HG03045 (cell line): ENCODE data around the gene SMARCA5.

ENCODE experiments used
- ATAC-seq: cut with Tn5 transposase; IDR thresholded peaks from one replicate; pipeline ENCODE4 v1.9.1; 2021; ENCODE audit warnings: mild to moderate bottlenecking, moderate library complexity; ENCODE audit not compliant: unreplicated experiment

The SMARCA5 gene

GRCh38 chr4:143531380-143531779 is 17.9 kb downstream of the SMARCA5 start:
- no peak for ATAC-seq

DNA sequence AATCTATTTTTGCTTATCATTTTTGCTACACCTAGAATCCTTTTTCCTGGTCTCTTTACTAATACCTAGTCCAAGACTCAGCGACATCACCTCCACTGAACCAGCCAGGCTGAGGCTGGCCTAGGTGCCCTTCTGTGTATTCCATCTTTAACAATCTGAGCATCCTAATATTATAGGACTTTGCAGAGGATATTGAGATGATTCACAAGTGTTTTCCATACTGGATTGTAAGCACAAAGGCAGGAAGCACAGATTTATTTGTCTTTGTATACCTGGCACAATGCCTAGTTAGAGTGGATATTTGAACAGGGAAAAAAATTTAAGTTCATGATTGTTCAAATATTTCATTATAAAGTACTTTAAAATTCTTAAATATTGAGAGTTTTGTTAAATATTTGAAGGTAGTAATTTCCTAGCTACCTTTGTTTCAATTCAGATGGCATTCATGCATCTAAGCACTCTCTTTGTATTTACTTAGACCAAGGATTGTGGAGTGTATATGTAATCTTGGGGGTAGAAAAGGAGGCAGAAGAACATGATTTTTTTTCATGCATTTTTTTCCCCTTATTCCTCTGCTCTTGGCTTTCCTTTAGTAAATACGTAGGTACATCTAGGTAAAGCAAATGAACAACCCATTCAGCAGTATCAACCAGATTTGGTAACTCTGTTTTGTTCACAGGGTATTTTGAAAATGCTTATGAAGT is 18.4 kb downstream of the SMARCA5 start:
- ATAC-seq: no peak

DNA sequence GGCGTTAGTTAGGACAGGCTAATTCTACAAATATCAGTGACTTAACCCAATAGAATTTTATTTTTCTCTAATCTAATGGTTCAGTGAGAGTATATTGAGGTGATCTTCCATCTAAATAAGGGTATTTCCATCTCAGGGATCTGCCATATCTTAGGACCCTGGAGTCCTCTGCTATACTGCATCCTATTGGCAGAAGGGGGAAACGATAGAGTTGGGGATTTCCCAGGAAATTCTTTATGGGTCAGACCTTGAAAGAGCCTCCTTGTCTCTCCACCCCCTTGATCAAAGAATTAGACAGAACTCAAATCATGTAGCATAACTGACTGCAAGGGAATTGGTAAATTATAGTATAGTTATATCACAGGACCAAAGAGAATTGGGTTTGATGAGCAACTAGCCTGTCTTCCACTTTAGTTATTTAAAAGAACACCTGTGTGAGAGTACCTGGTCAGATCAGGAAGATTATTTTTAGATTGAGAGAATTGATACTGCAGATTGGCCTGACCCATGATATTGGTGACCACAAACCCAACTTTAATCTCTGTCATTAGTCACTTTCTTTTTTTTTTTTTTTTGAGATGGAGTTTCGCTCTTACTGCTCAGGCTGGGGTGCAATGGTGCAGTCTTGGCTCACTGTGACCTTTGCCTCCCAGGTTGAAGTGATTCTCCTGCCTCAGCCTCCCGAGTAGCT is 25.6 kb downstream of the SMARCA5 start:
- ATAC-seq: no peak

DNA sequence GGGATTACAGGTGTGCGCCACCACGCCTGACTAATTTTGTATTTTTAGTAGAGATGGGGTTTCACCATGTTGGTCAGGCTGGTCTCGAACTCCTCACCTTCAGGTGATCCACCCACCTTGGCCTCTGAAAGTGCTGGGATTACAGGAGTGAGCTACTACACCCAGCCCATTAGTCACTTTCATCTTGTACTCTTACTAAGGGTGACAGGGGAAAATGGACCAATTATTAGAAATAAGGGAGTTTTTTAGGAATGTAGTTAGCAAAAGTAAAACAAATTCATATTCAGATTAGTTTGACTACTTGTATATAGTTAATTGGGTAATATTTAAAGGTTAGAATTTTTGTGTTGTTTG is 26.1 kb downstream of the SMARCA5 start:
- no peak for ATAC-seq

DNA sequence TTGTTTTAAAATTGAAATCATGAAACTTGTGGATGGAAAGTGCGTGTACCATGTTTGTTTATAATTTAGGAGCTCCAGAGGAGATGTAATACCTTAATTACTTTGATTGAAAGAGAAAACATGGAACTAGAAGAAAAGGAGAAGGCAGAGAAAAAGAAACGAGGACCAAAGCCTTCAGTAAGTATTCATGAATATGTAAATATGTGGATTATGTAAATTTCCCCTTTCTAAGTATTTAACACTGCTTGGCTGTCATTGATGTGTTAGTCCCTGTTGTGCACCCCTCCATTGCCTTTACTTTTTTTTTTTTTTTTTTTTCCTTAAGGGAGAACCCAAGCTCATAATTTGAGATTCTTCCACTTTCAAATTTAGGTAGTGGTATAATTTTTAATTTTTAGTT is 36.4 kb downstream of the SMARCA5 start:
- no peak for ATAC-seq

DNA sequence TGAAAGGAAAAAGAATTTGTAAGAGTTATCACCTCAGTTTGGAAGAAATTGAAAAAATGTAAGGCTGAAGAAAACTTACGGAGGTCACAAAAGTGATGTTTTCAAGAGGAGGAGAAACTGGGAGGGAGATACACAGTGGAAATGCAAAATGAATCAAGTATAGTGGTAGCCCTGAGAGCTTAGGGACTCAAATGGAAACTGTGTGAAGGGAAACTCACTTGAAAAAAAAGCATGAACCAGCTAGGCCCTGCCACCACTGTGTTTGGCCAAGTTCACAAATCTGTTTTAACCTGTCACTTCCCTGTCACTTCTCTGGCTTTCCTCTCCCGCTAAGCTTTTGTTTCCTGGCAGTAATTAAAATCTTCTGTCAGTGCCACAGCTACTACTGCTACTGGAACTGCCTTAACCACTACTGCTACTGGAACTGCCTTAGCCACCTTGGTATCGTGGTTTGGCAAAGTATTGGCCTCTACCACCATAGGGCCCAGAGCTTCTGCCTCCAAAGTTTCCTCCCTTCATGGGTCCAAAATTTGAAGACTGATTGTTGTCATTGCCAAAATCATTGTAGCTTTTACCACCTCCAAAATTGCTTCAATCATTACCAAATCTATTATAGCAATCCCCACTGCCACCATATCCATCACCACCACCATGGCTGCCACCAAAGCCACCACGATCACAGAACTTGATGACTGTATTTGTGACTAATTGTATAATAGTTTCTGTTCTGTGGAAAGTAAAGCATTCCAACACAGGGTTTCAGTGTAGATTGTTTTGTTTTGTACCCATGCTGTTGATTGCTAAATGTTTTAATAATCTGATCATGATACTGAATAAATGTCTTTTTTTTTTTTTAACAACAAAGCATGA is 41.5 kb downstream of the SMARCA5 start:
- peak; percentile 63 for ATAC-seq

GRCh38 chr4:143555676-143556075 is 42.2 kb downstream of the SMARCA5 start:
- no peak for ATAC-seq

DNA sequence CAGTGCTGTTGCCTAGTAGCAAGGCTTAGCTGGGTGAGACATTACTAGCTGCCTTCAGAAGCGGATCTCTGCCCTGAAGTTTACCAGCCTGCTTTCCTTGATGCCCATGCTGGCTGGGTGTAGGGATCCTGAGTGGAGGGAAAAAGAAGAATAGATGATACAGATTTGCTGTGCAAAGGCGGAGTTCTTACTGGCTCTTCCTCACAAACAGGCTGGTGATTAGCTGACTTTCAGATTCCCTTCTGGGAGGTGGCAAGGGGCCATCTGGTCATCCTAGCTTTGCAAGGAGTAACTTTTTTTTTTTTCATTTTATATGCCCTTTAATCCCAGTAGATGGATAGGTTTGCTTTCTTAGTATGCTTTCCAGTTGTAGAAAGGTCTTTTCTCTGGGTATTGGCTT is 44.8 kb downstream of the SMARCA5 start:
- no peak for ATAC-seq

- peak; percentile 89 for ATAC-seq
Observed at GRCh38 chr4:143558823-143559756, 45.6 kb downstream of the SMARCA5 start.

DNA sequence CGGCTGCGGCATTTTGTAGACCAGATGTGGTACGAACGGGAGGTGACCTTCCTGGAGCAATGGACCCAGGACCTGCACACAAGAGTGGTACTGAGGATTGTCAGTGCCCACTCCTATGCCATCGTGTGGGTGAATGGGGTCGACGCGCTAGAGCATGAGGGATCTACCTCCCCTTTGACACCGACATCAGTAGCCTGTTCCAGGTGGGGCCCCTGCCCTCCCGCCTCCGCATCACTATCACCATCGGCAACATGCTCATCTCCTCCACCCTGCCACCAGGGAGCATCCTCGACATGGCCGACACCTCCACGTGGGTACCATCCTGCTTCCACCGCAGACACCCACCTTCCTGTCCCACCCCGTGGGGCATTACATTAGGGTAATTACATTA is 46.2 kb downstream of the SMARCA5 start:
- peak; percentile 6 for ATAC-seq

DNA sequence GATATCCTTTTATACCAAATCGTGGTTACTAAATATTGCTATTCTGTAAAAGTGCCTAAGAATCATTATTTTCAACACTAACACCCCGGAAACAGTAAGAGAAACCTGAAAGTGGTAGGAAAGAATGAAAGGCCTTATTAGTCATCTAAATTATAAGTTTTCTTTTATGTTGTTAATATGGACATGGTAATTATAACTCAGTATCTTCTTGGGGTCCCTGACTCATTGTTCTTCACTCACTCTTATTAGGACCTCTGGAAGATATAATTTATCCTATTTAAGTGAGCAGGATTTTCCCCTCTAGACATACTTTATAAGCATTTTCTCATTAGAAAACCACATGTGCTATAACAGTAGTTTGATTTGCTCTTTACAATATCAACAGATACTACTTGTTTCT is 51.0 kb downstream of the SMARCA5 start:
- no peak for ATAC-seq

DNA sequence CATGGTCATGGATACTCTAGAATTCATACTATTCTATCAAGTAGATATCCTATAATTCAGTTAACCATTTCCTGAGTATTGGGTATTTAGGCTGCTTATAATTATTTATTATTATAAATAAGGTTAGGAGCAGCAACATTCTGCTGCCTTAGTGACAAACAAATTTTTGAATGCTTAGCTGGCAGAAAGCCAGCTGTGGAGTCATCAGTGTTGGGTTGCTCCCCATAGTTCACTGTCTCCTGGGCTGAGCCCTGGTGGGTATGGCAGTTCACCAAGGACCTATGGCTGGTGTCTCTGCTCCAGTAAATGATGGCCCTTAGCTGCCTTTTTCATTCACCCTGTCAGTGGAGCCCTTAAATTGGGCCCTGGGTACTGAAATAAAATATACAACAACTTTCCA is 61.8 kb downstream of the SMARCA5 start:
- no peak for ATAC-seq

DNA sequence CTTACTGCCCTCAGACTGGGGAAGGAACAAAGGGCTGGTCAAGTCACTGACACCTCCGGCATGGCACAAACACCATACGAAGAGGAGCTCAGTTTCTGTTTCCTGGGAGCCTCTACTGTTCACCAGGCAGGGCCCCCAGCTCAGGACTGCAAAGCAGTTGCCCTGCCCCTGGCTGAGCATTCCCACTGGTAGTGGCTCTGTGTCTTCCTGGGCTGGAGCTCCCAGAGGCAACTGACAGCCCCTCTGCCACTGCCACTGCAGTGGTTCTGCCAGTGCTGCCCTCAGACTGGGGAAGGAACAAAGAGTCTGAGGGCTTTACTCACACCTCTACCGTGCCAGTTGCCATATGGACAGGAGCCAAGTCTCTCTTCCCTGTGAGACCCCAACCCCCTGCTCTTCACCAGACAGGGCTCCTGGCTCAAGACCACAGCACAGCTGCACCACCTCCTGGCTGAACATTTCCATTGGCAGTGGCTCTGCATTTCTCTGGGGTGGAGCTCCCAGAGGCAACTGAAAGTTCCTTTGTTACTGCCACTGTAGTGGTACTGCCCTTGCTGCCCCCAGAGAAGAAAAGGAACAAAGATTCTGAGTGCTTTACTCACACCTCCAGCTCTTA is 67.9 kb downstream of the SMARCA5 start:
- ATAC-seq: no peak

- no peak for ATAC-seq
Observed at GRCh38 chr4:143585548-143585947, 72.0 kb downstream of the SMARCA5 start.

- no peak for ATAC-seq
Observed at GRCh38 chr4:143586080-143586479, 72.6 kb downstream of the SMARCA5 start.

GRCh38 chr4:143587703-143588102 is 74.2 kb downstream of the SMARCA5 start:
- no peak for ATAC-seq

GRCh38 chr4:143597276-143597675 is 83.8 kb downstream of the SMARCA5 start:
- no peak for ATAC-seq

- no peak for ATAC-seq
Observed at GRCh38 chr4:143598816-143599215, 85.3 kb downstream of the SMARCA5 start.

DNA sequence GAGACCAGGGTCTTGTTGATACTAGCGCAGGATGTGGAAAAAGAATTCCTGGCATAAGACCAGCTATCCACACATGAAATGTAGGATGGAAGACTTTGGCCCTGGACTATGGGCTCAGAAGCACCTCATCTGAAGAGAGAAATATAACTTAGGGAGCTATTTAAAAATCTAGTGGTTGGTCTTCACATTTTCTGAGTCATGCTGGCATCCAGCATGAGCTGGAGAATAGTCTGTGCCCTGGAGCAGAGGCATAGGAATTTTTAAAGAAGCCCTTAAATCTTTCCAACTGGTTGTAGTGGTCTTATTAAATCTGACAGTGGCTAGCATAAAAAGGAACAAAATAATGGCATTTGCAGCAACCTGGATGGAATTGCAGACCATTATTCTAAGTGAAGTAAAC is 86.3 kb downstream of the SMARCA5 start:
- no peak for ATAC-seq

DNA sequence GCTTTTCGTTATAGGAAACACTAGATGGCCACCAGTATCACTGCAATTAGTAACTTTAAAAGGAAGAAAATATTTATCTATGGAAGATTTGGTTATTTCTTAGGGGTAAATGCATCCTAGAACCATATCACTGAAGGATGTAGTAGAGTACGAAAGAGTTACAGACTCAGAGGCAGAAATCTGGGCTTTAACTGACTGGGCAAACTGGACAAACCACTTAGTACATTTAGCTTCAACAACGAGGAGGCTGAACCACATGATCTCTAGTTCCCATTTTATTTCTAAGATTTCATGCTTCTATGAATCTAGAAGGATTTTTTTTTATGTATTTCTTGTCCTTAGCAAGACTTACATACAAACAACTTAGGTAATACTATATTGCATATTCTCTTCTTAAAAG is 93.0 kb downstream of the SMARCA5 start:
- no peak for ATAC-seq
